Glutamatergic neuron (in vitro differentiated cells): ENCODE data around the gene PSMA2. TPM values are rescaled to one million over a fixed set of nuclear protein-coding genes. Genes with fewer than 3 reads are reported as not detected.

ENCODE experiments used
- DNase-seq: peaks from one replicate; pipeline ENCODE4 v3.0.0; 2022
- H3K27ac Mint-ChIP-seq: one replicate; pipeline ENCODE4 v1.8.0; 2020; ENCODE audit warnings: mild to moderate bottlenecking, mixed read lengths, inconsistent platforms; ENCODE audit not compliant: unreplicated experiment
- H3K27me3 Mint-ChIP-seq: one replicate; pipeline ENCODE4 v1.8.0; 2020; ENCODE audit warnings: mild to moderate bottlenecking, moderate library complexity, mixed read lengths, inconsistent platforms; ENCODE audit not compliant: unreplicated experiment
- H3K36me3 Mint-ChIP-seq: one replicate; pipeline ENCODE4 v1.8.0; 2020; ENCODE audit warnings: mild to moderate bottlenecking, mixed read lengths, inconsistent platforms; ENCODE audit not compliant: unreplicated experiment
- H3K4me1 Mint-ChIP-seq: one replicate; pipeline ENCODE4 v1.8.0; 2020; ENCODE audit warnings: mild to moderate bottlenecking, low read depth, mixed read lengths, inconsistent platforms; ENCODE audit not compliant: unreplicated experiment
- H3K4me3 Mint-ChIP-seq: one replicate; pipeline ENCODE4 v1.8.0; 2020; ENCODE audit warnings: mild to moderate bottlenecking, mixed read lengths, inconsistent platforms; ENCODE audit not compliant: unreplicated experiment
- H3K9me3 Mint-ChIP-seq: one replicate; pipeline ENCODE4 v1.8.0; 2020; ENCODE audit warnings: mild to moderate bottlenecking, moderate library complexity, mixed read lengths, inconsistent platforms; ENCODE audit not compliant: unreplicated experiment
- CTCF ChIP-seq: fragments of 200-600 bp; sonication (generic); IDR thresholded peaks from one replicate; pipeline ENCODE4 v1.5.0; 2021; ENCODE audit not compliant: partially characterized antibody, unreplicated experiment
- total RNA-seq: library from RNA; stranded (reverse); fragmentation: NEBNext Ultra II Directional; extraction: Animal tissue kit (Norgen Biotek cat#: 25700); gene quantifications from one replicate; pipeline ENCODE4 v1.2.1, GENCODE V29; 2021; ENCODE audit not compliant: unreplicated experiment

PSMA2 gene
- total RNA-seq, 1 donor from 2014 or later: 78.4 TPM

GRCh38 chr7:42976371-42976770, 44.4 kb upstream of the PSMA2 start:
- no peak for DNase-seq
- H3K9me3 Mint-ChIP-seq: no peaks in the 10 kb centered on the region
- H3K36me3 Mint-ChIP-seq: no peaks in the 10 kb centered on the region
- no peak for TF ChIP-seq CTCF
- H3K27ac Mint-ChIP-seq: no peak overlapping the region
- peaks cover 3% of the 10 kb centered on the region for H3K27me3 Mint-ChIP-seq
- H3K4me1 Mint-ChIP-seq: no peaks in the 10 kb centered on the region
- H3K4me3 Mint-ChIP-seq: no peak overlapping the region

GRCh38 chr7:42972699-42973500, 40.9 kb upstream of the PSMA2 start:
- Mint-ChIP-seq H3K4me1 (no peaks in the 10 kb centered on the region), H3K27ac (no peak overlapping the region), H3K36me3 (no peaks in the 10 kb centered on the region), H3K27me3 (peaks cover 6% of the 10 kb centered on the region), H3K9me3 (peaks cover 2% of the 10 kb centered on the region), H3K4me3 (no peak overlapping the region)
- DNase-seq: no peak
- no peak for TF ChIP-seq CTCF

GRCh38 chr7:42967391-42967790, 35.4 kb upstream of the PSMA2 start:
- peaks cover 2% of the 10 kb centered on the region for H3K9me3 Mint-ChIP-seq
- peaks cover 3% of the 10 kb centered on the region for H3K27me3 Mint-ChIP-seq
- peaks cover 4% of the 10 kb centered on the region for H3K4me1 Mint-ChIP-seq
- no peaks in the 10 kb centered on the region for H3K36me3 Mint-ChIP-seq
- no peak for DNase-seq
- H3K27ac Mint-ChIP-seq: peak overlapping the region; percentile 69
- H3K4me3 Mint-ChIP-seq: no peak overlapping the region
- TF ChIP-seq CTCF: no peak

- Mint-ChIP-seq H3K9me3 (peaks cover 3% of the 10 kb centered on the region), H3K27ac (no peak overlapping the region), H3K36me3 (peaks cover 11% of the 10 kb centered on the region), H3K4me3 (no peak overlapping the region), H3K4me1 (peaks cover 4% of the 10 kb centered on the region), H3K27me3 (peaks cover 3% of the 10 kb centered on the region)
- no peak for TF ChIP-seq CTCF
- DNase-seq: no peak
These were observed 33.2 kb upstream of the PSMA2 start for GRCh38 chr7:42964849-42965805.
